Neural progenitor cell (in vitro differentiated cells): ENCODE measurements around the gene SGO2. TPM values are rescaled to one million over a fixed set of nuclear protein-coding genes. Genes with fewer than 3 reads are reported as not detected.

Experiments used
- DNase-seq: peaks from one replicate; pipeline ENCODE4 v3.0.0-alpha.2; 2016; ENCODE audit warnings: low spot score
- H2AFZ ChIP-seq: fragments of 200-600 bp; sonication (generic); replicated peaks from 2 replicates; pipeline ENCODE4 v1.6.1; 2016; ENCODE audit warnings: antibody characterized with exemption
- H3F3A ChIP-seq: fragments of 200-600 bp; sonication (generic); 2 replicates; pipeline ENCODE4 v1.6.1; 2016; ENCODE audit warnings: antibody characterized with exemption, low read depth
- H3K27ac ChIP-seq: fragments of 200-600 bp; sonication (generic); 2 replicates; pipeline ENCODE4 v1.5.1; 2016; ENCODE audit warnings: mild to moderate bottlenecking
- H3K27me3 ChIP-seq: fragments of 200-600 bp; sonication (generic); 2 replicates; pipeline ENCODE4 v1.6.1; 2016; ENCODE audit warnings: mild to moderate bottlenecking, moderate library complexity
- H3K36me3 ChIP-seq: fragments of 200-600 bp; sonication (generic); 2 replicates; pipeline ENCODE4 v1.5.1; 2016
- H3K4me1 ChIP-seq: fragments of 200-600 bp; sonication (generic); 2 replicates; pipeline ENCODE4 v1.6.1; 2016; ENCODE audit warnings: mixed run types
- H3K4me2 ChIP-seq: fragments of 200-600 bp; sonication (generic); 2 replicates; pipeline ENCODE4 v1.6.1; 2016
- H3K4me3 ChIP-seq: fragments of 200-600 bp; sonication (generic); 2 replicates; pipeline ENCODE4 v1.5.1; 2016
- H3K79me2 ChIP-seq: fragments of 200-600 bp; sonication (generic); 2 replicates; pipeline ENCODE4 v1.6.1; 2016; ENCODE audit warnings: low read depth
- H3K9ac ChIP-seq: fragments of 200-600 bp; sonication (generic); 2 replicates; pipeline ENCODE4 v1.6.1; 2016
- H3K9me3 ChIP-seq: fragments of 200-600 bp; sonication (generic); 2 replicates; pipeline ENCODE4 v1.5.1; 2016; ENCODE audit warnings: low read depth
- H4K20me1 ChIP-seq: fragments of 200-600 bp; sonication (generic); 2 replicates; pipeline ENCODE4 v1.6.1; 2016; ENCODE audit warnings: low read depth
- H3K27ac Mint-ChIP-seq: 3 replicates; pipeline ENCODE4 v1.8.0; 2021; ENCODE audit warnings: mixed read lengths
- H3K27me3 Mint-ChIP-seq: 2 replicates; pipeline ENCODE4 v1.8.0; 2022; ENCODE audit warnings: low read depth, mild to moderate bottlenecking, inconsistent platforms, moderate library complexity, mixed read lengths; ENCODE audit not compliant: insufficient read depth
- H3K36me3 Mint-ChIP-seq: 3 replicates; pipeline ENCODE4 v1.8.0; 2021; ENCODE audit warnings: mixed read lengths
- H3K4me1 Mint-ChIP-seq: 3 replicates; pipeline ENCODE4 v1.8.0; 2021; ENCODE audit warnings: mixed read lengths
- H3K4me3 Mint-ChIP-seq: 3 replicates; pipeline ENCODE4 v1.8.0; 2021; ENCODE audit warnings: mild to moderate bottlenecking, moderate library complexity, mixed read lengths
- H3K9me3 Mint-ChIP-seq: 3 replicates; pipeline ENCODE4 v1.8.0; 2020; ENCODE audit warnings: mixed read lengths
- CTCF ChIP-seq: fragments of 200-600 bp; sonication (generic); IDR thresholded peaks from 2 replicates; pipeline ENCODE4 v1.5.1; 2017; ENCODE audit warnings: antibody characterized with exemption, mild to moderate bottlenecking
- EZH2 ChIP-seq: fragments of 200-600 bp; sonication (generic); IDR thresholded peaks from 2 replicates; pipeline ENCODE4 v1.6.1; 2017; ENCODE audit warnings: antibody characterized with exemption, mild to moderate bottlenecking, moderate library complexity
- EZH2phosphoT487 ChIP-seq: fragments of 200-600 bp; sonication (generic); IDR thresholded peaks from 2 replicates; pipeline ENCODE4 v1.6.1; 2017; ENCODE audit warnings: antibody characterized with exemption
- total RNA-seq: library from RNA; depleted of rRNA; stranded (reverse); fragments of >200 nt; gene quantifications from 2 replicates; pipeline ENCODE4 v1.2.3, GENCODE V29; 2015; ENCODE audit warnings: low replicate concordance

The SGO2 gene
- total RNA-seq, 1 donor from 2014 or later: 83.8 TPM

- H3K27ac ChIP-seq: no peak overlapping the region
- no peaks in the 10 kb centered on the region for H4K20me1 ChIP-seq
- TF ChIP-seq EZH2phosphoT487: no peak
- TF ChIP-seq CTCF: no peak
- TF ChIP-seq EZH2: no peak
- H3K27me3 Mint-ChIP-seq: peaks cover 11% of the 10 kb centered on the region
- peak overlapping the region; percentile 95 for H2AFZ ChIP-seq
- H3K27ac Mint-ChIP-seq: no peak overlapping the region
- peaks cover 10% of the 10 kb centered on the region for H3K4me1 ChIP-seq
- H3F3A ChIP-seq: peaks cover 25% of the 10 kb centered on the region
- H3K4me3 ChIP-seq: peak overlapping the region; percentile 62
- H3K4me2 ChIP-seq: peak overlapping the region; percentile 93
- peaks cover 4% of the 10 kb centered on the region for H3K36me3 Mint-ChIP-seq
- no peaks in the 10 kb centered on the region for H3K36me3 ChIP-seq
- peak overlapping the region; percentile 81 for H3K4me3 Mint-ChIP-seq
- H3K27me3 ChIP-seq: peaks cover 10% of the 10 kb centered on the region
- H3K9ac ChIP-seq: no peak overlapping the region
- peaks cover 6% of the 10 kb centered on the region for H3K4me1 Mint-ChIP-seq
- no peaks in the 10 kb centered on the region for H3K9me3 ChIP-seq
- no peak for DNase-seq
- H3K79me2 ChIP-seq: no peaks in the 10 kb centered on the region
- H3K9me3 Mint-ChIP-seq: no peaks in the 10 kb centered on the region
Observed at GRCh38 chr2:200586644-200586975, 60.6 kb downstream of the SGO2 start.

- H3K4me1 ChIP-seq: peaks cover 10% of the 10 kb centered on the region
- H3K9ac ChIP-seq: no peak overlapping the region
- peaks cover 25% of the 10 kb centered on the region for H3F3A ChIP-seq
- Mint-ChIP-seq H3K27ac (no peak overlapping the region), H3K4me1 (peaks cover 6% of the 10 kb centered on the region), H3K4me3 (peak overlapping the region; percentile 49), H3K36me3 (peaks cover 4% of the 10 kb centered on the region), H3K9me3 (no peaks in the 10 kb centered on the region), H3K27me3 (peaks cover 11% of the 10 kb centered on the region)
- no peaks in the 10 kb centered on the region for H4K20me1 ChIP-seq
- TF ChIP-seq CTCF (no peak), EZH2phosphoT487 (no peak), EZH2 (no peak)
- H3K27me3 ChIP-seq: peaks cover 10% of the 10 kb centered on the region
- H3K36me3 ChIP-seq: no peaks in the 10 kb centered on the region
- H3K9me3 ChIP-seq: no peaks in the 10 kb centered on the region
- H3K4me3 ChIP-seq: no peak overlapping the region
- H3K4me2 ChIP-seq: no peak overlapping the region
- H3K27ac ChIP-seq: no peak overlapping the region
- no peaks in the 10 kb centered on the region for H3K79me2 ChIP-seq
- no peak overlapping the region for H2AFZ ChIP-seq
- DNase-seq: peak; percentile 3
Observed at GRCh38 chr2:200587007-200587616, 61.1 kb downstream of the SGO2 start.

- peaks cover 10% of the 10 kb centered on the region for H3K4me1 ChIP-seq
- no peaks in the 10 kb centered on the region for H3K9me3 ChIP-seq
- H3K4me2 ChIP-seq: no peak overlapping the region
- H3K27ac ChIP-seq: no peak overlapping the region
- no peak for DNase-seq
- Mint-ChIP-seq H3K9me3 (no peaks in the 10 kb centered on the region), H3K4me1 (peaks cover 6% of the 10 kb centered on the region), H3K36me3 (peaks cover 4% of the 10 kb centered on the region), H3K27ac (no peak overlapping the region), H3K4me3 (peak overlapping the region; percentile 49), H3K27me3 (peaks cover 11% of the 10 kb centered on the region)
- no peak overlapping the region for H3K4me3 ChIP-seq
- peaks cover 25% of the 10 kb centered on the region for H3F3A ChIP-seq
- no peaks in the 10 kb centered on the region for H4K20me1 ChIP-seq
- no peaks in the 10 kb centered on the region for H3K36me3 ChIP-seq
- H3K9ac ChIP-seq: no peak overlapping the region
- no peak for TF ChIP-seq EZH2
- TF ChIP-seq CTCF: no peak
- TF ChIP-seq EZH2phosphoT487: no peak
- no peak overlapping the region for H2AFZ ChIP-seq
- H3K27me3 ChIP-seq: peaks cover 10% of the 10 kb centered on the region
- H3K79me2 ChIP-seq: no peaks in the 10 kb centered on the region
Observed at GRCh38 chr2:200588076-200588678, 62.2 kb downstream of the SGO2 start.
